ENCODE results near the gene FOXF1. TPM values are rescaled to one million over a fixed set of nuclear protein-coding genes. Genes with fewer than 3 reads are reported as not detected.

Gene FOXF1
- total RNA-seq, 1 donor from 2014 or later: not detected

DNA sequence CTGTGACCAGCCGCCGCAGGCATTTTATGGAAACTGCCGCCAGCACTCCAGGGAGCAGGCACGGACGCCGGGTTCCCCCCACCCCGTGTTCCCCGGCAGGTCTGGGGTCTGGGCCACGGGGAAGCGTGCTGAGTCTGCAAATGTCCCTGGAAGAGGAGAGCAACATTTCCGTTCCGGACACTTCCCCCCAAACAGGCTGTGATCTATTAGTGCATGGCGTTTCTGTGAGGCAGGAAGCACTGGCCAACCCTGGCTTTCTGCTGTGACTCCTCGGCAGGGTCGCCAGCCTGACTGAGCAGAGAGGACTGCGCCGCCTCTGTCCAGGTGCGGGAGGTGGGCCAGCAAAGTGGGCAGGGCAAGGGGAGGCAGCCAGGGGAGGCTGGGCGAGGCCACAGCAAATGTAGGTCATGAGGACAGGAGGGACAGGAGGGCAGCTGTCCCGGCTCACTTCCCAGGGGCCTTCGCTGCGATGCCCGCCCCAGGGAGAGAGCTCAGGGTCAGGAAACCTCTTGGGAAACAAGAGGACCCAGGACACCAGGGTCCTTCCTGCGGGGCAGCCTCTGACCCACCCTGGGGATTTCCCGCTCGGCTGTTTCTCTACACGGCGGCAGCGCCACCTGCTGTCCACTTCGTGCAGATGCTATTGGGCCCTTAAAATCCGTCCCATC lies 9.5 kb downstream of the FOXF1 start:
- no peak overlapping the region for H3K27ac Mint-ChIP-seq

DNA sequence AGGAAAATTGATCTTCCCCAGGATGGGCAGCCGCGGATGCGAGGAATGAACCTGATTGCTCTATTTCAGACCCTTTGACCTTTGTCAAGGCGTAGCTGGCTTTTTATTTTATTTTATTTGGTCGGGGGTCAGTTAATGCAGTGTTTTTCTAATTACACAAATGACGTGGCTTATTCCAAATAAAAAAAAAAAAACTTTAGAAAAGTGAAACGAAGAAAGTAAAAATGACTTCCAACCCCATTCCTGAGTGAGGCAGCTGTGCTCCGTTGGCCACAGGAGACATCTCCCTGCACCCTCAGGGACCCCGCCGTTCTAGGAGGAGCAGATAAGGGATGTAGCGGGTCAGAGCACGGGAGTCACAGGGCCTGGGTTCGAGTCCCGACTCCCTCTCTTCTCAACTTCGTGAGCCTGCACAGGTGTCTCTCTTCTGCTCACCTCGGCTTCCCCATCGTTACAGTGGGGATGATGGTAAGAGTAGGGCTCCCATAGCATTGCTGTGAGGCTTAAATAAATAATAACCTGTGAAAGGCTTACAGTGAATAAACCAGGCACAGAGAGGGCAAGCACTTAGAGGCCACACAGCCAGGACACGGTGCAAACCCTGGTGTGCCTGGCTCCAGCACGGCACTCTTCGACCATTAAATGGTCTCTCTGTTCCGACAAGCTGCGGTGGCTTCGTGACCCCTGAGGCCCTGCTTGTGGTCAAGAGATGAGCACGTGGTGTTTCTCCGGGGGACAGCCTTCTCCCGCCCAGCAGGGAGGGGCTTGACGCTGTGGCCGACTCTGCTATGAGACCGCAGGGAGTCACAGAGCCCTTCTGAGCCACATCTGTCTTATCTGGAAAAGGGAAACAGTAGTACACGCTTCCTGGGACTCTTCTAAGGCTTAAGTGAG lies 10.2 kb downstream of the FOXF1 start:
- H3K27me3 Mint-ChIP-seq (ENCODE audit: insufficient read depth, low read depth): peaks cover 54% of the 10 kb centered on the region
- H3K4me3 Mint-ChIP-seq: no peak overlapping the region
- H3K36me3 Mint-ChIP-seq: no peaks in the 10 kb centered on the region
- no peak overlapping the region for H3K4me3 ChIP-seq
- H3K4me1 Mint-ChIP-seq: no peaks in the 10 kb centered on the region
- no peak overlapping the region for H2AFZ ChIP-seq (replicated peaks)
- no peaks in the 10 kb centered on the region for H3K9me3 ChIP-seq (ENCODE audit: low read depth)
- no peak overlapping the region for H3K9ac ChIP-seq
- H3F3A ChIP-seq (ENCODE audit: low read depth): no peaks in the 10 kb centered on the region
- H3K79me2 ChIP-seq (ENCODE audit: low read depth): no peaks in the 10 kb centered on the region
- peaks cover 20% of the 10 kb centered on the region for H4K20me1 ChIP-seq (ENCODE audit: low read depth)
- no peak for DNase-seq (ENCODE audit: low spot score)
- no peaks in the 10 kb centered on the region for H3K36me3 ChIP-seq
- H3K9me3 Mint-ChIP-seq: no peaks in the 10 kb centered on the region
- no peak overlapping the region for H3K4me2 ChIP-seq
- H3K27me3 ChIP-seq: peaks cover 65% of the 10 kb centered on the region
- H3K27ac ChIP-seq: no peak overlapping the region
- peak; percentile 27 for TF ChIP-seq EZH2 (IDR thresholded peaks at IDR 0.05)
- TF ChIP-seq EZH2phosphoT487 (IDR thresholded peaks at IDR 0.05): no peak
- TF ChIP-seq, protein P1, sequence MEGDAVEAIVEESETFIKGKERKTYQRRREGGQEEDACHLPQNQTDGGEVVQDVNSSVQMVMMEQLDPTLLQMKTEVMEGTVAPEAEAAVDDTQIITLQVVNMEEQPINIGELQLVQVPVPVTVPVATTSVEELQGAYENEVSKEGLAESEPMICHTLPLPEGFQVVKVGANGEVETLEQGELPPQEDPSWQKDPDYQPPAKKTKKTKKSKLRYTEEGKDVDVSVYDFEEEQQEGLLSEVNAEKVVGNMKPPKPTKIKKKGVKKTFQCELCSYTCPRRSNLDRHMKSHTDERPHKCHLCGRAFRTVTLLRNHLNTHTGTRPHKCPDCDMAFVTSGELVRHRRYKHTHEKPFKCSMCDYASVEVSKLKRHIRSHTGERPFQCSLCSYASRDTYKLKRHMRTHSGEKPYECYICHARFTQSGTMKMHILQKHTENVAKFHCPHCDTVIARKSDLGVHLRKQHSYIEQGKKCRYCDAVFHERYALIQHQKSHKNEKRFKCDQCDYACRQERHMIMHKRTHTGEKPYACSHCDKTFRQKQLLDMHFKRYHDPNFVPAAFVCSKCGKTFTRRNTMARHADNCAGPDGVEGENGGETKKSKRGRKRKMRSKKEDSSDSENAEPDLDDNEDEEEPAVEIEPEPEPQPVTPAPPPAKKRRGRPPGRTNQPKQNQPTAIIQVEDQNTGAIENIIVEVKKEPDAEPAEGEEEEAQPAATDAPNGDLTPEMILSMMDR (IDR thresholded peaks at IDR 0.05): no peak
- H3K4me1 ChIP-seq: peaks cover 11% of the 10 kb centered on the region
- no peak overlapping the region for H3K27ac Mint-ChIP-seq

More for the DNA sequence above, 9.5 kb downstream of the FOXF1 start:
- peak; percentile 88 for DNase-seq (ENCODE audit: low spot score)
- Histone ChIP-seq H3K4me3 (no peak overlapping the region), H3K4me1 (peaks cover 15% of the 10 kb centered on the region), H2AFZ (replicated peaks) (no peak overlapping the region), H3F3A (ENCODE audit: low read depth) (no peaks in the 10 kb centered on the region), H3K9ac (no peak overlapping the region), H3K27me3 (peaks cover 73% of the 10 kb centered on the region), H3K9me3 (ENCODE audit: low read depth) (no peaks in the 10 kb centered on the region), H3K27ac (no peak overlapping the region), H3K4me2 (no peak overlapping the region), H4K20me1 (ENCODE audit: low read depth) (peaks cover 28% of the 10 kb centered on the region), H3K36me3 (no peaks in the 10 kb centered on the region), H3K79me2 (ENCODE audit: low read depth) (no peaks in the 10 kb centered on the region)
- Mint-ChIP-seq H3K27me3 (ENCODE audit: insufficient read depth, low read depth) (peaks cover 59% of the 10 kb centered on the region), H3K9me3 (no peaks in the 10 kb centered on the region), H3K4me3 (no peak overlapping the region), H3K4me1 (no peaks in the 10 kb centered on the region), H3K36me3 (no peaks in the 10 kb centered on the region)
- no peak for TF ChIP-seq EZH2phosphoT487 (IDR thresholded peaks at IDR 0.05)
- TF ChIP-seq EZH2 (IDR thresholded peaks at IDR 0.05): no peak
- TF ChIP-seq, protein P1 (IDR thresholded peaks at IDR 0.05): peak; percentile 89

DNA sequence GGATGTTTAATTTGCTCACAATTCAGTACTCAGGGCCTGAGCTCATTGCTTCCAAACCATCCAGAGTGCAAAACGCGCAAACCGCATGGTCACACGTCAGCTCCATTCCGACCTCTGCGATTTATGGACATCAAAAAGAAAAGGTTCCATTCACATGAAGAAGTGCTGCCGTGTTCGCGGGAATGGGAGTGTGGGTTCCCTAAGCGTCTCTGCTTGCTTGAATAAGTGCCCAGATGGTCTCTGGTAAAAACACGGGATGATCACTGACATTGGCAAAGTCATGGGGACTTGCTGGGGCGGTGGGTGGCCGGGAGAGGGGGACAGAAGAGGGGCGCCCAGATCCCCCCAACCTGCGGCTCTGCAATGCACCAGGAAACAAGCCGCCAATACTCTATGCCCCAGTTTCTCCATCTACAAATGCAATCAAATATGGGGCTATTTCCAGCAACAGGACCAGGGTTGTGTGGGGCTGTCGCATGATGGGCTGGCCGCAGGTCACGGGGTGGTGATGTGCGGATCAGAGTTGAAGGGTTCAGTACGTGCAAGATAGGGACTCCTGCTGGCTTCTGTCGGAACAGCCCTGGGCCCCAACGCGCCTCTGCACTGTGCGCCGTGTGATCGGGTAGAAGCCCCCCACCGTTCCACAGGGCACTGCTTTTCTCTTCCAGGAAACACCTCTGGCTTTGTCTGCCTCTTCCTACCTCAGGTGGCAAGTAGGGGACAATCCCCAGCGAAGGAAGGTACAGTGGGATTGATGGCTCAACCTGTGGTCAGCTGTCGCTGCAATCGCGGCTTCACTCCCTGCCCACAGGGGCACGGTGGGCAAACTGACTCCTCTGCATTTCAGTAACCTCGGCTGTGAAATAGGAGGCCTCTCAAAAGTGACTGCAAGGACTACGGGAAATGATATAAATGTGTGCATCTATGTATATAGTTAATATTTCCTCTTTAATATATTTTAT lies 11.2 kb downstream of the FOXF1 start:
- no peaks in the 10 kb centered on the region for H3K36me3 Mint-ChIP-seq
- H3K9ac ChIP-seq: no peak overlapping the region
- no peak overlapping the region for H2AFZ ChIP-seq (replicated peaks)
- no peak overlapping the region for H3K27ac ChIP-seq
- no peak overlapping the region for H3K27ac Mint-ChIP-seq
- H3K9me3 Mint-ChIP-seq: no peaks in the 10 kb centered on the region
- no peaks in the 10 kb centered on the region for H3F3A ChIP-seq (ENCODE audit: low read depth)
- H3K4me3 Mint-ChIP-seq: no peak overlapping the region
- peaks cover 56% of the 10 kb centered on the region for H3K27me3 ChIP-seq
- no peaks in the 10 kb centered on the region for H3K36me3 ChIP-seq
- H3K4me1 Mint-ChIP-seq: no peaks in the 10 kb centered on the region
- no peak overlapping the region for H3K4me2 ChIP-seq
- no peak for DNase-seq (ENCODE audit: low spot score)
- TF ChIP-seq, protein P1 (IDR thresholded peaks at IDR 0.05): peak; percentile 11
- TF ChIP-seq EZH2 (IDR thresholded peaks at IDR 0.05): no peak
- H3K4me1 ChIP-seq: peaks cover 1% of the 10 kb centered on the region
- no peaks in the 10 kb centered on the region for H3K9me3 ChIP-seq (ENCODE audit: low read depth)
- H3K79me2 ChIP-seq (ENCODE audit: low read depth): no peaks in the 10 kb centered on the region
- peaks cover 53% of the 10 kb centered on the region for H3K27me3 Mint-ChIP-seq (ENCODE audit: insufficient read depth, low read depth)
- peaks cover 10% of the 10 kb centered on the region for H4K20me1 ChIP-seq (ENCODE audit: low read depth)
- no peak overlapping the region for H3K4me3 ChIP-seq

All from neural progenitor cell (in vitro differentiated cells).